Fibroblast of gingiva (primary cell): Measurements from ENCODE around the gene ADAMTS2.
A peak's percentile ranks its signal among the peaks of the same experiment; 100 is the strongest.
"Not testable (repeated sequence)": the region's sequence is repeated elsewhere in the genome, so short reads cannot be mapped to it uniquely, and the experiment has no call there.

Experiments used
- DNase-seq: peaks from one replicate; pipeline ENCODE4 v3.0.0-alpha.2; 2011; ENCODE audit warnings: low read depth

ADAMTS2 gene

DNA sequence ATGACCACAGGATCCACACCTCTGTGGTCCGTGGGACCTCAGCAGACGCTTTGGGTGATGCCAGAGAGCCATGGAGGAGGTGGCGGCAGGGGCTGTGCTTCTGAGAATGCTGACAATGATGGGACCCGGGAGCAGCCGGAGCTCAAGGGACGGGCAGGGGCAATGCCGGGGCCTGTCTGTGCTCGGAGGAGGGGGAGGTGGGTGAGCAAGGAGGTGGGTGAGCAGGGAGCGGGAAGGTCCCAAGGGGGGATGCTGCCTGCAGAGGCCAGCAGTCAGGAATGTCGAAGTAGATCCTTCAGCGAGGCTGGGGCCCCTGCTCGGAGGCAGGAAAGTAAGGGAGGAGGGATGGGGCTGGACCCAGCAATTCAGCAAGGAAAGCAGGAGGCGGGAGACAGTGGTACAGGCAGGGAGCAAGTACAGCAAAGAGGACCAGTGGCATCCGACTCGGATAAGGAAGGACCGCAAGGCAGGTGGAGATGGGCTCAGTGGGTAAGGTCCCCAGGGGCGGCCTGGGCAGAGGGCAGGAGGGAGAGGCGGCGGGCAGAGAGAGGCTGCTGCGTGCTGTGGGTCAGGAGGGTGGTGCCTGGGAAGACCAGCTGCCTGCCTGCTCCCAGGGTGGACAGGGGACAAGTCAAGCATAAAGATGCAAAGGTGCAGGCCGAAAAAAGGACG, 49.0 kb downstream of the ADAMTS2 start:
- DNase-seq, result no peak

DNA sequence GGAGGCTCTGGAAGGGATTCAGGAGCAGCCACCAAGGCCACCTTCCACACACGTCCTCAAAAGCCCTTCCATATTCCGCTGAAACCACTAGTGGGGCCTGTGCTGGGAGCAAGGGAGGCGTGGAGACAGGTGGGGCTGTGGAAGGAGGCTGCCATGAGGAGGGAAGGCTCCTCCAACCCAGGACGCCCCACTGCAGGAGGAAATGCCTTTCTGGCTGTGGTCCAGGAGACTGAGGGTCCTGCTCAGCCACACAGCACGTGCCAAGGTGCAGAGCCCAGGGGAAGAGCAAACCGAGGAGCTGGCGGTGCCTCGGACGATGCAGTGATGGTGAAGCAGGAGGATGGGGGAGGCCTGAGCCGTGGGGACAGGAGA, 49.5 kb downstream of the ADAMTS2 start:
- no peak for DNase-seq

DNA sequence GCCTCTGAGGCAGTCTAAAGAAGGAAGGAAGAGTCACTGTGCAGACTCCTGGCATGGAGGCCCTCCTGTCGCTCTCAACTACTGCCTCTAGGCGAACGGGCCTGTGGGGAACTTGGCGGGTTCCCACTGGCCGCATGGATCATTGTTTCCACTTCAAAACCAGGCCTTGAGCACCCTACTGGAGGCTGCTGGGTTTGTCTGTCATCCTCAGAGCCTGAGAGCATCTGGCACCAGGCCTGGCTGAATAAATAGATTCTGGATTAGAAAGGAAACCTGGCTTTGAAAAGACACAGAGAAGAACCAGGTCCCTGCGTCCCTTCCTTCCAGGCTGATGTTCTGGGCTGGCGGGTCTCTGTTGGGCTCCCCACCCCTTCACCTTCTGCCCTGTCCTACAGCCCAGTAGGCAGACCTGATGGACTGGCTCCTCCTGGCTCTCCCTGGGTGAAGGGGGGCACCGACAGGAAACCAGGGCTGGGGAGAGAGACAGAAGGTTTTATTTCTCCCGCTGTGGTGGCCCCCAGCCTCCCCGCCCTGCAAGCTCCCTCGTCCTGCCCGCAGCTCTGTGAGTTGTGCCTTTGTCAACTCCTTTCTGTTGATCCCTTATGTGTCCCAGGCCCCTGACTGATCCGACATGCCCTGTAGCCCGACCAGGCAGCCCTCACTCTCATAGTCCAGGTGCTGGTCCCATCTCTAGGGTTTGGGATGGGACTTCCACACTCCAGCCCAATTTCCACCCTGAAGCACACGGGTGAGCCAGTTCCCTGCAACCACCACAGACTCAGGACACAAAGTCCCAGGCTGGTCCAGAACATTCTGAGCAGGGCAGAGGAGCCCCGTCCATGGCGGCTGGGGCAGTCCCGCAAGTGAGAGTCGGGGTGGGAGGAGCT, 50.1 kb downstream of the ADAMTS2 start:
- DNase-seq, result peak; percentile 77

DNA sequence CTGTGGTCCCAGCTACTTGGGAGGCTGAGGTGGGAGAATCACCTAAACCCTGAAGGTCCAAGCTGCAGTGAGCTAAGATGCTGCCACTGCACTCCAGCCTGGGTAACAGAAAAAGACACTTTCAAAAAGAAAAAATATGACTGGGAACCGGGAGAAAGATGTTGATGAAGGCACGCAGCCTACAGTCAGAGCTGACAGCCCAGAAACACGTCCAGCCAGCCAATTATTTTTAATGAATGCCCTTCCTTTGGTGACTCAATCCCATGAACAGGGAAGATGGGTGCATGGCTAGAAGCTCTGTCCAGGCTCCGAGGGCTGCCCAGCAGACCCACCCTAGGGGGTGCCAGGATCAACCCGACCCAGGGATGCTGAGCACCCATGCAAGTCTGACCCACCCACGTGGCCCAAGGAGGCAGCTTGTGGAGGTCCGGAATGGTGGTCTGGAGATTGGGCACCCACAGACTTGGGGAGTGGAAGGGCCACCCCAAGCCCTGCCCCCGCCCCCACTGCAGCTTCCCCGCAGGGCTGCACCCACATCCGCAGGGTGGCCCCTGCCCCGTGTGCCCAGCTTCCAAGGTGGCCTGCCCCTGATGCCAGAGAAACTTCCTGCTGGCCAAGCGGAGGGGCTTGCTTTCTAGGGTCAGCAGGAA, 51.0 kb downstream of the ADAMTS2 start:
- DNase-seq, result no peak

DNA sequence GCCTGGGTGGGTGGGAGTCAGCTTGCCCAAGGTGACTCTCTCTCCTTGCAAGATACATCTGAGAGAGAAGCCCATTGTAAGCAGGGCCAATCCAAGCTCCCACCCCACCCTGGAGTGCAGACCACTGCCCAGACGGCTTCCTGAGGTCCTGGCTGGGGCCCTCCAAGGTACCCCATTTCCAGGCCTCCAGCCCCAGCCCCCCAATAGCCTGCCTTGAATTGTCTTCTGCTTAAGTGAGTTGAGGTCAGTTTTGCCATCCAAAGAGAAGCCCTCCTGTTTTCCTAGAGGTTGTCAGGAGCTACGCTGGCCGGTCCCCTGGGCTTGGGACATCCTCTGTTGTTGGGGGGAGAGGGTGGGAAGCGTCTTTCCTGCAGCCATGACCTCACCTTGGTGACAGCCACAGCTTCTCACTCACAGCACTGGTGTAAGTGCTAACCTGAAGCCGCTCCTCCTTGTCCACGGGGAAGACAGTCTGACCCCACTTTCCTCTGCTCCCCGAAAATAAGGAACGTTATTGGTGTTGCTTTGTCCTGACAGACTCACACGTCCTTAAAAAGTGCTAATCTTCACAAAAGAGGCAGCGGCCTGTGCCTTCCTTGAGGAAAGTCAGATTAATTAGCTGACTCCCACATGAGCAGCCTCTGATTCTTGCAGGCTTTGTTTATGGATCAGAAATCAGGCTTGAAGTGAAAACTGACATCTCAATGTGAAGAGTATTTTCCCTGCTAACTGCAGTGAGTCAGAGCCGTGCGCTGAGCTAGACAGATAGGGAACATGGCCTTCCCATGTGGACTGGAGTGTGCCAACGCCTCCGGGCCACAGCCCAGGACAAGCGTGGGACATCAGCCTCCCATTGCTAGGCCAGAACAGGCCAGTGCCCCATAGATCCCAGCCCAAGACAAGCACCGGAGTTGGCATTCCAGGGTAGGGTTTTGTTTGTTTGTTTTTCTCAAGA, 52.3 kb downstream of the ADAMTS2 start:
- peak; percentile 46 for DNase-seq

DNA sequence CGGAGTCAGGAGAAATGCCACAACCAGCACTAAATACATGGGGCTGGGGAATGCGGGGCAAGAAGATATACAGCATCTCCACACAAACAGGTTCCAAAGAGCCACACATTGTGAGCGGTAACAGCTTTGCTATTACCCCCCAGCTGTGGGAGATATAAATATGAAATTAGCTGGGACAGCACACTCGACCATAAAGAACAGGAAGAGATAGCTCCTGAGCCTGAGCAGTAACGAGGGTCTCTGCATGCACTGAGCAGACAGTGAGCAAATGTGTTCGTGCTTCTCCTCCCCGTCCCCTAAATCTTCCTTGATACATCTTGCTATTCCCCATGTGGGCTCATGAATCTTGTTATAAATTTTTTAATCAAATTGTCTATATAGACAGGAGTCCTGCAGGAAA, 53.1 kb downstream of the ADAMTS2 start:
- DNase-seq, result no peak

DNA sequence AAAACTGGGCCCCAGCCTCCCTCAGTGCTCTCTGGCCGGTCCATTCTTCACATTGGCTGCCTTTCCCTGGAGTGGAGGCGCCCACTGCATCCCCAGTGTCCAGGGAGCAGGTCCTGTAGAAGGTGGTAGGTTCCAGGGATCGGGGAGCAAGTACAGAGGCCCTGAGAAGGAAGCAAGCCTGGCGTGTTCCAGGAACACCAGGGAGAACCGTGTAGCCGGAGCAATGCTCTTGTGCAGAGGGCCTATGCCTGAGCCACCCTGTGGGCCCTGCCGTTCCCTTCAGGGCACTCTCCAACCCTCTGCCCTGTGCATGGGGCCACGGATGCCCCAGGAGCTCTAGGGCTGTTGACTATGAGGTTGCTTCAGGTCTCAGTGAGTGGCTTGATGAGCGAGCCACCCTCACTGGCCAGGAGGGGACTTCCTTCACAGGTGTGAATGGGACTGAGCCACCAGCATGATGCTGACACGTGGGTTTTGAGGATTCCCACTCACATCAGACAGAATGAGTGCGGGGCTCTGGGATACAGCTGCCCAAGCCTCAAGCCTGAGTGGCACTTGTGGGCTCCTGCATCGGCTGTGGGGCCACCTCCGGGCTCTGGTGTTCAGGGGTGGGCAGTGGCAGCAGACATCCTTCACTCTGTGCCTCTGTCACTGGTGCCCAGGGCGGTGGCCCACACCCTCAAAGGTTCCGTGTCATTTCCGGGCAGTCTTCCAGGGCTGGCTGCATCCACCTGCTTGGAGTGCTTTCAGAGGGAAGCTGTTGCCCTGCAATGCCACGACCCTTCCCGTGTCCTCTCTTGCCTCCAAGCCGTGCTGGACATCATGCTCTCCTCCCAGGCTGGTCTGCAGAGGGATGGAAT, 54.4 kb downstream of the ADAMTS2 start:
- no peak for DNase-seq

DNA sequence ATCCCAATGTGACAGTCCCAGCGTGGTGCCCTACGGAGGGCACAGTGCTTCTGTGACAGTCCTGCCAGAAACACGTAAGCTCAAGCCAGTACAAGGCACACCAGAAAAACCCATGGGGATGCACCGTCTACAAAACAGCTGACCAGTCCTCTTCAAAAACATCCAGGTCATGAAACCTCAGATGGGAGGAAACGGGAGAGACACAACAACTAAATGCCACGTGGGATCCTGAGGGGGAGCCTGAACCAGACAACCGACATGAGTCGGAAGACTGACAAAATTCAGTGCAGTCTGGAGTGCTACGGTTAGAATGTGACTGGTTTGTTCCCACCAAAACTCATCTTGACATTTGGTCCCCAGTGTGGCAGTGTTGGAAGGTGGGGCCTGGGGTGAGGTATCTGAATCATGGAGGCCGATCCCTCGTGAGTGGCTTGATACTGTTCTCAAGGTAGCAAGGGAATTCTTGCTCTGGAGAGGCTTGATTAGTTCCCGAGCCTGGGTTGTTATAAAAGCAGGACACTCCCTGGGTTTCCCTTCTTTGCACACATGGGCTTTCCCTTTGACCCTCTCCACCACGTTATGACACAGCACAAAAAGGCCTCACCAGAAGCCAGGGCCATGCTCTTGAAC, 55.4 kb downstream of the ADAMTS2 start:
- no peak for DNase-seq

DNA sequence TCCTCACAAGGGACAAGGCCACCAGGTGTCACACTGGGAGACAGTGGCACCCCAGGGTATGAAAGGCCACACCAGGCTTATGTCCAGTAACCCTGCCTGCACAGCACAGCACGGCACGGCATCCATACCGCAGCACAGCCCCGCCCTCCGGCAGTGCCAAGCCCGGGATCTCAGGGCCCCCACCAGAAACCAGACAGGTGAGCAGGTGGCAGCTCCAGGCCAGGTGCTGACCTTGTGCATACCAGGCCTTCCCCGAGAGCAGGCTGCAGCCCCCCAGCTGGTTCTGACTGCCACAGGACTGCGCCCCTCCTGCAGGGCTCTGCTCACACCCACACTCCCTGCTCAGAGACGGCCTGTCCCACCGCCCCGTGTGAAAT, 56.5 kb downstream of the ADAMTS2 start:
- no peak for DNase-seq

DNA sequence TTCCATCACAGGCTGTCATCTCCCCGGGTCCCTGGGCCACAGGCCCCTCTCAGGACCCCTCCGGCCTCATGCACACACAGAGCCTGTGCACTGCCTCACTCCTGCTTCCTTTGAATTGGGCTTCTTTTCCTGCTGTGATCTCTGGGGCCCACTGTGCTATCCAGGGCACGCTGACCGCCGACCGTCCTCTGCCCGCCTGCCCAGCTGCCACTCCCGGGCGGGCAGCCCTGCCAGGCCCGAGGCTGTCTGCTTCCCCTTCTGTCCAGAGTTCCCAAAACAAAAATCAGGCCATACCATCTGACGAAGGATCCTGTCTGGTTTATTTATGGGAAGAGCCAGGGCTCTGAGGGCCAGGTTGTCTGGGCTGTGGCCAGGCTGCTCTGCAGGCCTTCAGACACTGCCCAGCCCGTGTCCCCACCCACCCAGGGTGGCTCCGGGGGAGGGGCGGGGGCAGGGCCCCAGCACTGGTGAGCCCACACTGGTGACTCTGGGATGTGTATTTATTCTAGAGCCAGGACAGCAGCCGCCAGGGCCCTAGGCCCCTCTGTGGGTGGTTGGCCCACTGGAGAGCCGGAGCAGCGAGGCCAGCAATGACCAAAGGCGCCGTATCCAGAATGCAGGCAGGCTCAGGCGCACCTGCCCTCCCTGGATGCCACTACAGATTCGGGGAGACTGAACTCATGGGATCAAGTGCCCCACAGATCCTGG, 57.0 kb downstream of the ADAMTS2 start:
- DNase-seq, result no peak

DNA sequence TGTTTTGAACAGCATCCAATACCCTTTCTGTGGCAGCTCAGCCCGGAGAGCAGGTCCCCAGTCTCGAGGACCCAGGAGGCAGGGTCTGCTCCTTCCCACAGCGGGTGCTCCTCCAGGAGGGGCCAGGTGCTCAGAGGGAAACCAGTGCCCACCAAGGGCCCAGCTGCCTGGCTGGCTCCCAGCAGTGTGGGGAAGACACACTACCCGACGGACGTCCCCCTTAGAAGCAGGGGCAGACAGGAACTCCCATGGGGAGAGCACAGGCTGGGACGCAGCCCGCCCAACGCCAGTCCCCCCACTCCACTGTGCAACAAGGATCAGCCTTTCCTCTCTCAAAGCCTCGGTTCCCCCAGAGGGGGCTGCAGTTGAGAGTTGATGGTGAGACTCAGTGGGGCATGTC, 57.6 kb downstream of the ADAMTS2 start:
- no peak for DNase-seq

DNA sequence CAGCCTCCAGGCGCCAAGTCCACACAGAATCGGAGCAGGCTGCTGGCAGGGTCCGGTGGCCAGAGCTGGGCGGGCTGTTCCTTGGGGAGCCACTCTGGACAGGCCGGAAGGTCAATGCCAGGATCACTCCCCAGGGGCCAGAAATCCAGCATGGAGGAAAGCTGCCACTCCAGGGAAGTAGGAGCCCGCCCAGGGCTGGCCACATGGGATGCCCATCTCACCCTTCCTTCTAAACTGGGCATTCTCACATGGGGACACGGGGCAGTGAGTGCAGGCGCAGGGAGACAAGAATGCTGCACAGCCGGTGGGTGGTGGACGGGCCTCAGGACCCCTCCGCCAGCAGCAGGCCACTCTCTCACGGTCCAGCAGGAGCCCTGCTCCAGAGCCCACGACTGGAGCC, 58.2 kb downstream of the ADAMTS2 start:
- no peak for DNase-seq

DNA sequence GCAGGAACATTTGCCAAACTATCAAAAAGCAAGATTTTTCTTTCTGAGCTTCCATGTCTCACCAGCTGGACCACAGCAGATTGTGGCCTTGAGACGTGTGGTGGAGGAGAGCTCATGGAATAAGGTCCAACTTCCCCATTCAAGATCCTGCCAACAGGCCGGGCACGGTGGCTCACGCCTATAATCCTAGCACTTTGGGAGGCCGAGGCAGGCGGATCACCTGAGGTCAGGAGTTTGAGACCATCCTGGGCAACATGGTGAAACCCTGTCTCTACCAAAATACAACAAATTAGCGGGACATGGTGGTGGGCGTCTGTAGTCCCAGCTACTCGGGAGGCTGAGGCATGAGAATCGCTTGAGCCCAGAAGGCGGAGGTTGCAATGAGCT, 59.5 kb downstream of the ADAMTS2 start:
- DNase-seq, result not testable (repeated sequence)

DNA sequence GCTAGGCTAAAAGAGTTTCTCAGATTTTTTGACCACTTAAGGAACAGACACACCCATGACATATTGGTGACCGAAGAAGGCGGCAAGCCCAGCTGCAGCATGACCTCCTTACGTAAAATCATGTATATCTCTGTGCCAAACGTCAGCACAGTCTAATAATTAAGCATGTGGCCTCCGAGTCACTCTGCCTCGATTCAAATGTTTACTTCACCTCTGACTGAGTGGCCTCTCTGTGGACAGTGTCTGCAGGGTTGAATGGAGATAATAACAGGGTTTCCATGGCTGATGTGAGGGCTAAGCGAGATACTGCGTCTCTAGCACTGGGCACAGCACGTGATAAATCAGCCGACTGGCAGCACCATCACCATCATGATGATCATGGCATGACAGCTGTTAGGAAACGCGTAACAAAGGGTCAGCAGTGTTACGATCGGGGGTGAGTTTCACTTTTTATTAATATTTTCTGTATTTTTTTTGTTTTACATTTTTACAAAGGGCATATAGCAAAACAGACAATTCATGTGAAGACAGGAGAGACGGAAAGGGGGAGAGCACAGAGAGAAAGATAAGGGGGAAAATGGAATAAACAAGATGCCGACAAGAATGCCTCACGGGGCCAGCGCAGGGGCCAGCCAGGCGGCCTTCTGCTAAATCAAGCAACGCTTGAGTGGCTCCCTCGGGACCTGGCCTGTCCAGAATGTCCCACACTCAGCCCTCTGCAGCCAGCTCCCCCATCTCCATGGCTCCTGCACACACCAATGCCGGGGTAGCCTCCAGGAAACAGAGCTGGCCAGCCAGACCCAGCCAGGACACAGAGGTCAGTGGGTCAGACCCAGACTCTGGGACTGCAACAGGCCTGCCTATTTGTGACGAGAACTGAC, 60.3 kb downstream of the ADAMTS2 start:
- peak; percentile 35 for DNase-seq

DNA sequence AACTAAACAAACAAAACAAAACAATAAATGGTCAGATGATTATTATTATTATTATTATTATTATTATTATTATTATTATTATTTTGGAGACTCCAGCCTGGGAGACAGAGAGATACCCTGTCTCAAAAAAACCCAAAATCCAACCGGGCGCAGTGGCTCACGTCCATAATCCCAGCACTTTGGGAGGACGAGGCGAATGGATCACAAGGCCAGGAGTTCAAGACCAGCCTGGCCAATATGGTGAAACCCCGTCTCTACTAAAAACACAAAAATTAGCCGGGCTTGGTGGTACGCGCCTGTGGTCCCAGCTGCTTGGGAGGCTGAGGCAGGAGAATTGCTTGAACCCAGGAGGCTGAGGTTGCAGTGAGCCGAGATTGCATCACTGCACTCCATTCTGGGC, 61.4 kb downstream of the ADAMTS2 start:
- DNase-seq, result not testable (repeated sequence)

DNA sequence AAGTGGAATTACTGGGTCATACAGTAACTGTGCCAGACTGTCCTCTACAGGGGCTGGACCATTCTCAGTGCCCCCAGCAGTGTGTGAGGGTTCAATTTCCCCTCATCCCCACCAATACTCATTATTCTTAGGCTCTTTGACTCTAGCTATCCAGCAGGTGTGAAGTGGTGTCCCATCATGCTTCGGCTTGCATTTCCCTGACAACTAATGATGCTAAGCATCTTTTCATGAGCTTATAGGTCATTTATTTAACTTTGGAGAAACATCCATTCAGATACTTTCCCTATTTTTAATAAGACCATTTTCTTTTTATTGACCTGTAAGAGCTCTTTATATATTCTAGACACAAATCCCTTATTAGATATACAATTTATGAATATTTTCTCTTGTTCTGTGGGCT, 63.6 kb downstream of the ADAMTS2 start:
- no peak for DNase-seq

DNA sequence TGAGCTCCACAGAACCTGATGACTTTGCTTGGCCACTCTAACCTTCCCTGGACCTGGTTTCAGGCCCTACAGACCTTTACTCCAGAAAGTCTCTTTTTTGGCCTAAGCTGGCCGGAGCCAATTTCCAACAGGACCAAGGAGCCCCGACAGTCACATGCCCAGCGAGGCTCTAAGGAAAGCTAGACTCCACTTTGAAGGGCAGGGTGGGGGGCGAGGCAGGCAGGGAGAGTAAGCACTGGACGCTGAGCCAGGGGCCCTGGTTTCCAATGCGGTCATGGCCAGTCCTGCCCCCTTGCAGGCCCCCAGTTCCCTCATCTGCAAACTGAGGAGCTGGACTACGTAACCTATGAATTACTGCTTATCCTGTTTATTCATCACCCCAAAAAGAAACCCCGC, 65.2 kb downstream of the ADAMTS2 start:
- DNase-seq, result no peak

DNA sequence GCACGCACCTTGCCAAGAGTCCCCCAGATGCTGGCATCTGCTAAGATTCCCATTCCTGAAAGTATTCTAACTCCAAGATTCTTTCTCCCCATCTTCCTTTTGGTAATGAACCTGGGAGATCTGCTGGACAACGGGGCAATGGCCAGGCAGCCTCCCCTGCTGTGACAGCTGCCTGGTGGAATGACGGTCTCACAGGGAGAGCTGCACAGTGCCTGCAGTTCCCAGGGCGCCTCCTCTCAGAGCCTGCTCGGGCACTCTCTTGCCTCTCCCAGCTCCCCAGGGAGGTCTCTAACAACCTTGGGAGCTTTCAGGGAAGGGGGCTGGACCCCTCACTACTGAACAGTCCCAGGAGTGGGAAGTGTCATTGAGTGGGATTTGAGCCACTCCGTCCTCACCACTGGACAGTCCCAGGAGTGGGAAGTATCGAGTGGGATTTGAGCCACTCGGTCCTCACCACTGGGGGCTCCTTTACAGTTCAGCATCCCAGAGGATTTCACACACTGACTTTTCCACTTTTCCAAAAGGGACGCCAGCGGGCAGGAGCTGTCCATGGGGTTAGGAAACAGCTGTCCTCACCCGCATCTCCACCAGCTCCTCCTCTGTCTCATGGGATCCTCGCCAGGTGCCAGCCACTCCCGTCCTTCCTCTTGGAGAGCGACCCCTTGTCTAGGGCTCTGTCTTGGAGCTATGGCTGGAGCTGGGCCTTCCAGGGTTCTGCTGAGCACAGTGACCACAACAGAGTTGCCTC, 65.7 kb downstream of the ADAMTS2 start:
- DNase-seq, result no peak
